SKM-1 treated with dmso at 0.1 percent for 144 hours (cell line): ENCODE measurements around the gene LRRC19.

Experiments used
- DNase-seq: peaks from one replicate; lab custom pipeline; 2025; ENCODE audit not compliant: unreplicated experiment; lab: John Stamatoyannopoulos, UW

Gene LRRC19

GRCh38 chr9:26955921-26956859 lies 49.3 kb downstream of the LRRC19 start, which contains the start of gene IFT74:
Gene IFT74 (plus strand): TSS chr9:26956412. CDS start chr9:26961968, 5,556 bp downstream.
- peak; percentile 95 for DNase-seq

DNA sequence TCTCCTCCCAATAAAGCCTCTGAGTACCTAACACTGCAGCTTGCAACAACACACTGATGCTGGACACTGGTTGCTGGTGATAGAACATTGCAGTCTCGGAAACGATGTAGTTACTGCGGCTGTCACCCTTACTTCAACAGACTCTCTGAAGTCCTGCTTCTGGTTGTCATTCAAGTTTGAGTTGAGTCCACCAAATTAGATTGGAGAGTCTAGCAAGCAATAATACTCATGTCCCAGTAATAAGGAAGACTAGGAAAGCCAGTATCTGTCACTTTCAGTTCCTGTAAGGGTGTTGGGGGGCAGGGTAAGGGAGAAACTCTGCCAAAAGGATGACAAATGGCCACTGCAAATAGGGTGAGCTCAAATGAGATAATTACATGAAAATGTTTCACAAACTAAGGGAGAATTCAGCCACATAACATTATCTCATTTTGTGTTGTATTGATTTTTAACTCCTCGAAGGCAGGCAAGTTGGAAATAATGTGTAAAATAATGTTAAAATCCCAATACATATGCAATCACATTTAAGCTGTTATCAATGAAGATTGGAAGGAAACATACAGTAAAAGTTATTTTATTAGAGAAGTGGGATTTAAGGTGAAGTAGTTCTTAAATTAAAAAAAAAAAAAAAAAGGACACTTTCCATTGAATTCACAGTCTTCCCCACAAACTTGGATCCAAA lies 50.1 kb downstream of the LRRC19 start:
- peak; percentile 40 for DNase-seq

DNA sequence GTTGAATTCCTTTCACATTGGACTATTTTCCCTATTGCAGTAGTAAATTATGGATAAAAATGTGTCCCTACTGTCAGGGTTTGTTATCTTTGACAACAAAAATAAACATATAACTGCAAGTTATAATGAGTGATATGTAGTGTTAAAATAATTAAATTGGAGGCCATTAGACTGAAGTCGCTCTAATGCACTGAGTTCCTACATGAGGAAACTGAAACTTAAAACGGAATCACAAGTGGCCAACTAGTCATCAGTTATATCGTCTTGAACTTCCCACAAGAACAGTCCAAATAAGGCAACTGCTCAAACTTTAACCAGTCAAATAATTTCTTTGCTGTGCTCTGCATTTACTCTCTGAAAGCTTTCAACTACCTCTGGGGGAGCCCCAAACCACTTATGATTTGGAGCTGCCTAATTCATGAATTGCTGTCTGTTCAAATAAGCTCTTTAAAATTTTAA lies 51.4 kb downstream of the LRRC19 start:
- peak; percentile 12 for DNase-seq

DNA sequence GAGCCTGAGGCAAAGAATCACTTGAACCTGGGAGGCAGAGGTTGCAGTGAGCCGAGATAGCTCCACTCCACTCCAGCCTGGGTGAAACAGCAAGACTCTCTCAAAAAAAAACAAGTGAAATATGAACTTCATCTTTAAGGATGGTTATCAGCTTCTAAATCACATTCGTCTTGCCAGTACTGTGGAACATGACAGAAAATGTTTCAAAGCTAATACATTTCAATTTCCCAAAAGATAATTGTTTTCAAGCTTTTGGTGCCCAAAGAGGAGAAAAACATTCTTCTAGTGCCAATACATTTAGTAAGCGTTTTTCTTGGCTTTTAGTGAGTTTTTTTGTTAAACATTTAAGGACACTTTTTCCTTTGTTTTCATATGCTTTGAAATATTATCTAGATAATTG lies 53.7 kb downstream of the LRRC19 start:
- no peak for DNase-seq

- DNase-seq: no peak
Observed at GRCh38 chr9:26950521-26950920, 55.0 kb downstream of the LRRC19 start.

DNA sequence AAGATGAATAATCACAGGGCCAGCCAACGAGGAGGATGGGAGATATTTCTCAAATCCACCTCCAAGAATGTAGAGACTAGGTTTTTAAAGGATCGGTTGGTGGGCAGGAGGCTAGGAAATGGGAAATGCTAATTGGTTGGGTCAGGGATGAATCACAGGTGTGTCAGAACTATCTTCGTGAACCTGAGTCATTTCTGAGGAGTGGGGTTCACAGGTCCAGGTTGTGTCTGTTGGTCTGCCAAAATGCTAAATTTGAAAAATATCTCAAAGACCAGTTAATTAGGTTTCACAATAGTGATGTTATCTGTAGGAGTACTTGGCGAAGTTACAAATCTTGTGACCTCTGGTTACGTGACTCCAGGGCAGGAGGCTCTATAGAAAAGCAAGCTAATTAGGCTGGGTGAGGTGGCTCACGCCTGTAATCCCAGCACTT lies 55.8 kb downstream of the LRRC19 start:
- DNase-seq: no peak

DNA sequence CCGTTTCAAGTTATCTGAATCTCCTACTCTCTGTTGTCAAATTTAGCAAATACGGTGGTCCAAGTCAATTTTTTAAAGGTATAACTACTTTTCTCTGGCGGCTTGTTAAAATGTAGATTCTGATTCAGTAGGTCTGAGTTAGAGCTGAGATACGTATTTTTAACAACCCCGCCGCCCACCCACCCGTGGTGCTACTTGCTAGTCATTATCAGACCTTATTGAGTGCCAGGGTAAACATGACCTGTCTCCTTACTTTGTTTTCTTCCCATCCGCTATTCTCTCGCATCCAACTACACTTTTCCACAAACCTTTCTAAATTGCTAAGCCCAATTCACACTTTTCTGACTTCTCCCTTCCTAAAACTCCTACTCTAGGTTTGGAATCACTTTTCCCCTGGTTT lies 57.7 kb downstream of the LRRC19 start:
- DNase-seq: no peak

- peak; percentile 85 for DNase-seq
Observed at GRCh38 chr9:26946753-26947727, 58.4 kb downstream of the LRRC19 start, which contains the start of gene PLAA. Gene PLAA (minus strand): TSS chr9:26947242. CDS start chr9:26947045, 197 bp downstream.

DNA sequence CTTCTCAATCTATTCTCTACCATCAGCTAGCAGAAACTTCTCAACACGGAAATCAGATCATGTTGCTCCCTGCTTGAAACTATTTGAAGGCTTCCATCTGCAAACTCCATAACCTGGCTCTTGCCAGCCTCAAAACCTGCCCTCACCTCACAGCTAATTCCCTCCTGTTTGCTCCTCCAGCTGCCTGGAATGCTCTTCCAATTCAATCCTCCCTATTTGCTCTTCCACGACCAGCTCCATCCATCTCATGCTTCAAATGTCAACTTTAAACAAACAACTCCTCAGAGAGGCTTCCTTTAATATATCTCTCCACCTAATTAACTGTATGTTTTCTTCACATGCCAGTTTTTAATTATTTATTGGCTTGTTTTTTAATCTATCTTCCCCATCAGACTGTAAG lies 59.9 kb downstream of the LRRC19 start:
- no peak for DNase-seq
